GM21360 (cell line): ENCODE results near the gene TMEM117.
A peak's percentile ranks its signal among the peaks of the same experiment; 100 is the strongest.

Experiments used
- ATAC-seq: cut with Tn5 transposase; IDR thresholded peaks from one replicate; pipeline ENCODE4 v1.9.1; 2021; ENCODE audit warnings: mild to moderate bottlenecking, moderate library complexity; ENCODE audit not compliant: unreplicated experiment

The TMEM117 gene

DNA sequence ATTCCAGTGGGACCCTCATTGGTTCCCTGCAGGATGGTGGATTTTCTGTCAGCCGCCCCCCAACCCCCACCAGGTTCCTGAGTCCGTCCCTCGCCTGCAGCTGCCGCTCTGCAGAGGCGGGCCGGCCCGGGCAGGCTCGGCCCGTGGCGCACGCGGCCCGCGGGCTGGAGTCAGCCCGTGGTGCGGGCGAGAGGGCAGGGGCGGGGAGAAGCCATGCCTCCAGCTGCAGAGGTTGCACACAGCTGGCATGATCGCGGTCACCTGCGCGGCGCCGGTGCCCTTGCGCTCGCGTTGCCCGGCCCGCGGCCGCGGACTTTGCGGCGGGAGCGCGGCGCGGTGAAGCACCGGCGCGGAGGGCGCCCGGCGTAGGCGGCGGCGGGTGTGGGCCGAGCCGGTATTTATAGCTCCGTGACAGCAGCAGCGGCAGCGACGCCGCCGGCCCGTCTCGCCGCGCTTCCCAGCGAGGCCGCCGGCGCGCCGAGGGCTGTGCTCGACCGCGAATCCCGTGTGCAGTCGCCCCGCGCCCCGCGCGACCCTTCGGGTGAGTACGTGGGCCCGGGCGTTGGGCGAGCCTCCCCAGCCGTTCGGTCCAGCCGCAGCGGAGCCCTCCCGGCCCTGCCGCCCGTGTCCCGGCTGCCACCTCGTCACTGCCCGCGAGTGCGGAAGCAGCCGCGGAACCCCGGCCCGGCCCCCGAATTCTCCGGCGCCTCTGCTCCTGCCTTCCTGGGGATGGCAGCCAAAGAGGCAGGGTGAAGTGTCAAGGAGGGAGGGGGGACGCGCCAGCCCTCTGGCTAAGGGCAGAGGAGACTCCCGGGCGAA lies at the start of gene TMEM117:
TMEM117 (plus strand) TSS at position 426 of the 819 bp plus-strand sequence.
- peak; percentile 73 for ATAC-seq

DNA sequence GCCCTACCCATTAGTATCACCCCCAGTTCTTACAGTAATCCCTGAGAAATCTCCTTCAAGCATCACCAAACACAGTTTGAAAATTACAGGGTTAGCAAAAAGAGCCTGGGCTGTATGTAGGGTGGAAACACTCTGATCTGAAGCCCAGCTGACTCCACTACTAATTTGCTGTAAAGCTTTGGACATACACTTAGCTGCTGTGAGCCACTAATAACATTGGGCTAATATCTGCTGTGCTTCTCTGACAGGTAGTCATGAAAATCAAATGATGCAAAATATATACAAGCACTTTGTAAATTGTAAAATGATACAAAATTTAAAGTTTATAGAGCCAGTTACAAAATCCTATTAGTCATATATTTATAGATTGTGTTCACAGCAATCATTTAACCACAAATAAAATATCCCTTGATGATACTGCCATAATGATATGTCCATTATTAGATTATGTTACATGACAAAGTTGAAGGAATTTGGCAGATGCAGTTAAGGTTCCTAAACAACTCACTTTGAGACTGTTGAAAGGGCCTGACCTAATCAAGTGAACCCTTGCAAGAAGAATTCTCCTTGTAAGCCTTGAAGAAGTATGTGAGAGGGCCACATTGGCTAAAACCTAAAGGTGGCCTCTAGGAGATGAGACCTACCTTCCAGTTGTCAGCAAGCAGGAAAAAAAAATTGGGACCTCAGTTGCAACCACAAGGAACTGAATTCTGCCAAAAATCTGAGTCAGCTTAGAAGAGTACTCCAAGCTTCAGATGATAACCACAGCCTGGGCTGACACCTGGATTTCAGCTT lies 48.8 kb upstream of the TMEM117 start:
- ATAC-seq, result no peak

DNA sequence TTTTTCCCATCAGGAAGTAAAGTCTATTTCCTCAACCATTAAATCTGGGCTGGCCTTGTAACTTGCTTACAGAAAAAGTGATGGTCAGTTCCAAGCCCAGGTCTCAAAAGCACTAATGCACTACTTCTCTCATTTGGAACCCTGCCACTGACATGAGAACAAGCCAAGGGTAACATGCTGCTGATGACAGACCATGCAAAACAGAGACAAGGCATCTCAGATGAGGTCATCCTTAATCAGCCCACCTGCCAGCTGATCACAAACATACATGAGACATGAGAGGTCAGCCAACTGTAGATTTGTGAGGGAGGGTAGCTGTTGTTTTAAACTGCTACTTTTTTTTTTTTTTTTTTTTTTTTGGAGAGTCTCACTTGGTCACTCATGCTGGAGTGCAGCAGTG lies 45.9 kb upstream of the TMEM117 start:
- no peak for ATAC-seq

- no peak for ATAC-seq
Observed at GRCh38 chr12:43795716-43796280, 40.1 kb upstream of the TMEM117 start.

- ATAC-seq, result no peak
Observed at GRCh38 chr12:43797561-43798217, 38.2 kb upstream of the TMEM117 start.

- no peak for ATAC-seq
Observed at GRCh38 chr12:43805149-43805859, 30.6 kb upstream of the TMEM117 start.

- ATAC-seq, result peak; percentile 94
Observed at GRCh38 chr12:43805860-43806736, 29.8 kb upstream of the TMEM117 start, which contains the start of gene TWF1. Gene TWF1, minus strand, starts transcription at chr12:43806317. Its CDS starts 72 bp downstream, at chr12:43806245.

DNA sequence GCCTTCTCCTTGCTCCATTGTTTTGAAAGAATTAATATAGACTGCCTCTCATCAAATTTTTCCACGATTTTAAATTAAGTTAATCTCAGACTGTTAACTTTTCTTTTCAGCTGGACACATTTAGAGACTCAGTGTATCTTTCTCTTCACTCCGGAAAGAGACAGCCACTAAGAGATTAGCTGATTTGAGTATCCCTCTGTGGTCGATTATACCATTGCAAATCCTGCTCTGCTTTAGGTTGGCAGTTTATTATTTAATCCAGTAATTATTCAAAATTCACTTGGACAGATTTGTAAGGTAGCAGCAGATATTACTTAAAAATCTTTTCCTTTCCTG lies 29.2 kb upstream of the TMEM117 start:
- no peak for ATAC-seq

DNA sequence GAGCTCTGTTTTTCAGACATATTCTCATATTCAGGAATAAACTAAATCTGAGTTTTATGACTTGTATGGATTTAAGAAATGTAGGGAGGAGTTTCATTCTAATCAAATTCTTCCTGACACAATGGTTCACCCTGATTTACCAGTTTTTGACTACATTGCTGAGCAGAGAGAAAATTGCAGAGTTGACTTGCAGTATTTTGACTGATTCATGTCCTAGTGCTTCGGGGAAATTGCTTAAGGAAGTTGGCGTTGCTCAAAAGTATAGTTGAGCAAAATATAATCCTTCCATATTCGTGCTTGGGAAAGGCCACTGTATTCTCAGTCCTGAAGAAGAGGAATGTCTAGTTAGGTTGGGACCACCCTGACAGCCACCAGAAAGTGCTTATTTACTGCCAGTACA lies 28.5 kb upstream of the TMEM117 start:
- ATAC-seq, result no peak

DNA sequence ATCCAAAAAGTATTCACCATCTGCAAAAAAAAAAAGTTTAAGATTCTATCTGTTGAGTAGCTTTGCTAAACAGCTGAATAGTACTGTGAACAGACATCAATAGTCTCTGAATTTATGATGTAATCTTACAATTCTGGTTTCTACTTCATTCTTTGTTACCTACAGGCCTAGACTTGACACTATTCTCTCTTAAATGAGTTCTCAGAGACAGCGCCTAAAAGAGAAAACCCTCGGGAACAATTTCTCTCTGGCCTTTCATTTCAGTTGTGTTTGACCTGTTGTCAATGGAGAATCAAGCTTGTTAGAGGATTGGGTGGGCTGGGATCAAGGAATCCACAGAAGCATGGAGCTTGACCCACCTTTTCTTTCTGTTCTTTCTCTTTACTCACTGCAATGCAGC lies 23.8 kb upstream of the TMEM117 start:
- ATAC-seq, result no peak

DNA sequence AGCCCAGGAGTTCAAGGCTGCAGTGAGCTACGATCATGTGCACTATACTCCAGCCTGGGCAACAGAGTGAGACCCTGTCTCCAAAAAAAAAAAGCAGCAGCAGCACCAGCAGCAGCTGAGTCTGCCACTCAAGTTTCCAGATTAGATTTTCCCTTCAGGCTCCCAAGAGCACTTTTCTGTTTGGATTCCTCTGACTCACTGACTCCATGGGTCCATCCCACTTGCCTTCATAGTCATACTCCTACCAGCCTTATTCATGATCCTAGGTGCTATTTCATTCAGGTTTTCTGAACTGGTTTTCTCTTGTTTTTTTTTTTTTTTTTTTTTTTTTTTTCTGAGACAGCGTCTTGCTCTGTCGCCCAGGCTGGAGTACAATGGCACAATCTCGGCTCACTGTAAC lies 23.0 kb upstream of the TMEM117 start:
- ATAC-seq, result no peak

GRCh38 chr12:43815416-43815815 lies 20.5 kb upstream of the TMEM117 start:
- ATAC-seq, result no peak

DNA sequence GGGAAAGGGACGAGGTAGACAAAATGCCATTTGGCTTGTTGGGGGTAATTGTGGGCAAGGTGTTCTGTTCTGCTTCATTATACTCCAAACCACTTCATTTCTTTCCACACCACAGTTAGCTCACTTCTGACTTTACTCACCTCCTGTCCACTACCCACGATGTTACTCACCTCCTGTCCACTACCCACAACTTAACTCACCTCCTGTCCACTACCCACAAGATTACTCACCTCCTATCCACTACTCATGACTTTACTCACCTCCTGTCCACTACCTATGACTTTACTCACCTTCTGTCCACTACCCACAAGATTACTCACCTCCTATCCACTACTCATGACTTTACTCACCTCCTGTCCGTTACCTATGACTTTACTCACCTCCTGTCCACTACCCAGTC lies 19.7 kb upstream of the TMEM117 start:
- no peak for ATAC-seq

DNA sequence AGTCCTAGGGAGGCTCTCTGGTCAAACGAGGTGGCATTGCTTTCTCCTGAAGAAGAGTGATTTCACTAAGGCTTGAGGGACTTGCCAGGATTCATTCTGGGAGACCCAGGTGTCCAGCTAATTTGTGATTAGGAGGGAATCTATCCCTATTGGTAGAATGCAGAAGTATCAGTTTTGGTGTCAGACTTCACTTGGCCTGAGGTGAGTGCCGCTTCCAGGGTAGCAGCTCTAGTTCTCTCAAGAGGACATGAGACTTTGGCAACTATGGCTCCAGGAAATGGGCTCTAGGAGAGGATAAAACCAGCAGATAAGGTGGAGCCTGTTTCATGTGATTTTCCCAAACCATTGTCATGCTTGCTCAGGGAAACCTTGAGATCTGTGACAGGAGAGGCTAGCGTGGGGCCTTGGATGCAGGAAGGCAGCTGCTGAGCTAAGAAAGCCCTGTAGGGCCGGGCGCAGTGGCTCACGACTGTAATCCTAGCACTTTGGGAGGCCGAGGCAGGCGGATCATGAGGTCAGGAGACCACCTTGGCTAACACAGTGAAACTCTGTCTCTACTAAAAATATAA lies 11.6 kb upstream of the TMEM117 start:
- no peak for ATAC-seq

GRCh38 chr12:43826681-43827080 lies 9.2 kb upstream of the TMEM117 start:
- ATAC-seq, result no peak

GRCh38 chr12:43827093-43827492 lies 8.8 kb upstream of the TMEM117 start:
- no peak for ATAC-seq

DNA sequence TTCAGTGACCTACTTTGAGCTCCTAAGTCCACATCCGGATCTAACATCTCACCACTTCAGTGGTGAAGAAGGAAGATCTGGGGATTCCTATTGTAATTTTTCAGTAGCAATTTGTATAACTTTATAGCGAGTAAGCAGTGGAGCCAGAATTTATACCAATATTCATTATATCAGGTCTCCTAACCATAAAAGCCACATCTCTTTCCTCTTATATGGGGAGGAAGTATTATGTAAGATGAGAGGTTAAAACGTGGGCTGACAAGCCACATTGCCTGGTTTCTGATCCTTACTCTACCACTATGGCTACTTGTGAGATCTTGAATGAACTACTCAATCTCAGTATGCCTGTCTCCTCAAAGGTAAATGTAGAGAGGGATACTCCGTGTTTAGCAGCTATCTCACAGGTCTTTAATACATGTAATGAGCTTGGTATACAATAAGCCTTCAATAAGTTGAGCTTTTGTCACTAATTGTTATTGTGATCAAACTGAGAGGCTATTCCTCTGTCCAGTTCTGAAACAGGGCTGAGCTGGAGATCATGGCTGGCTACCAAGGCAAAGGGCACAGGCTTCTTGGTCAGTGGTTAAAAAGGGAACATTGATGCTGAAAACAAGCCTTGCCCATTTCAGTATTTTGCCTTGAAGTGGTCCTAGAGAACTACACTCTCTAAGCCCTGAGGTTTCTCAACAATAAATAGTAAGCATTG lies 3.3 kb upstream of the TMEM117 start:
- ATAC-seq, result no peak

GRCh38 chr12:43835264-43835655 lies 621 bp upstream of the TMEM117 start:
- ATAC-seq, result peak; percentile 13

- peak; percentile 16 for ATAC-seq
Observed at GRCh38 chr12:43836475-43836989, 651 bp downstream of the TMEM117 start.
